ENCODE measurements around the gene SLC39A11. TPM values are rescaled to one million over a fixed set of nuclear protein-coding genes. Genes with fewer than 3 reads are reported as not detected.

SLC39A11 gene
- total RNA-seq, 3 donors from 2014 or later: 31.6 to 71.6 (median 51.6) TPM

DNA sequence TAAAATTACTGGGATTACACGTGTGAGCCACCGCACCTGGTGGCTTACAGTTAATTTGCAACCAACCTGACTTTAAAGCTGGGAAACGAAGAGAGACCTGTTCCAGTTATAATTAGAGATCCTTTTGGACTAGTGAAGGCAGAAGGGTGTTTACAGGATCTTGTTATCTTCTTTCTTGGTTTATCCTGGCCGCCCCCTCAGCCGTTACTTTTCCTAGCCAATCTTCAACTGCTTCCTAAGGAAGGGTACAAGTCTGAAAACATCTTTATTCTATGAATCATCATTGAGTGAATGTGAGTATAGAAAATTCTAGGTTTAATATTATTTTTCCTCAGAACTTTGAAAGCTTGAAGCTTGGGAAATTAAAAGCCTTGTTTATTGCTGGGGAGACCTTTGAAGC lies 286.5 kb downstream of the SLC39A11 start:
- H3K36me3 ChIP-seq (ENCODE audit: low read depth): no peaks in the 10 kb centered on the region
- peaks cover 4% of the 10 kb centered on the region for H3K4me1 ChIP-seq (ENCODE audit: low read depth)
- H3K4me3 ChIP-seq: no peak overlapping the region
- intact Hi-C loops (cut with DNase I, micrococcal nuclease): no loop called here
- no peak for ATAC-seq
- TF ChIP-seq, protein P1, sequence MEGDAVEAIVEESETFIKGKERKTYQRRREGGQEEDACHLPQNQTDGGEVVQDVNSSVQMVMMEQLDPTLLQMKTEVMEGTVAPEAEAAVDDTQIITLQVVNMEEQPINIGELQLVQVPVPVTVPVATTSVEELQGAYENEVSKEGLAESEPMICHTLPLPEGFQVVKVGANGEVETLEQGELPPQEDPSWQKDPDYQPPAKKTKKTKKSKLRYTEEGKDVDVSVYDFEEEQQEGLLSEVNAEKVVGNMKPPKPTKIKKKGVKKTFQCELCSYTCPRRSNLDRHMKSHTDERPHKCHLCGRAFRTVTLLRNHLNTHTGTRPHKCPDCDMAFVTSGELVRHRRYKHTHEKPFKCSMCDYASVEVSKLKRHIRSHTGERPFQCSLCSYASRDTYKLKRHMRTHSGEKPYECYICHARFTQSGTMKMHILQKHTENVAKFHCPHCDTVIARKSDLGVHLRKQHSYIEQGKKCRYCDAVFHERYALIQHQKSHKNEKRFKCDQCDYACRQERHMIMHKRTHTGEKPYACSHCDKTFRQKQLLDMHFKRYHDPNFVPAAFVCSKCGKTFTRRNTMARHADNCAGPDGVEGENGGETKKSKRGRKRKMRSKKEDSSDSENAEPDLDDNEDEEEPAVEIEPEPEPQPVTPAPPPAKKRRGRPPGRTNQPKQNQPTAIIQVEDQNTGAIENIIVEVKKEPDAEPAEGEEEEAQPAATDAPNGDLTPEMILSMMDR (IDR thresholded peaks at IDR 0.05): no peak
- peaks cover 3% of the 10 kb centered on the region for H3K9me3 ChIP-seq
- DNase-seq: no peak

DNA sequence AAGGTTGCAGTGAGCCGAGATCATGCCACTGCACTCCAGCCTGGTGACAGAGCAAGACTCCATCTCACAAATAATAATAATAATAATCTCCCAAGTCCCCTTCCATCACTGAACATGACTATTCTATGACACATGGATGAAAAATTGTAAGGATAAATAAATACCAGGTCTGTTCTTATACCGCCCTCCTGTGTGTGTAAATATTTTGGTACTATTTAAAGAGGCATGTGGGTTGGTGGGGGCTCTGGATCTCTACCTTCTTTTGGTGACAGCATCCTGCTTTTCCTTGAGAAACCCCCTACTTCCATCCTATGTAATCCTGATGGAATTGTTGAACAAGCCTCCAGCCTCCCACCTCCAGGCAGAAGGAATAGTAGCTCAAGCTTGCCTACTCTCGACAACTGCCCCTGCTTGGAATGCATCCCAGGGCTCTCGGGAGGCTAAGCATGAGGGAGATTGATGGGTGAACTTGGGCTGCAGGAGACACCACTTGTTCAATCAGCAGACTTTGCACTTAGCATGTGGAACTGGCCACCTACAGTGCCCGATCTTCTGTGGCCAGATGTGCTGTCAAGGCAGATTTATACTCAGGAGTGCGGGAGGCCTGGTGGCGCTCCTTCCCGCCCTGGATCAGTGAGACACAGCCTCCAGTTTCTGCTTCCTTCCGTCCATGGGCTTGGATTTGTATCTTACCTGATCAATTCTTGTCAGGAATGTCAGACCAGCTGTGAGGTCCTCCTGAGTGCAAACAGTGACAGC lies 287.4 kb downstream of the SLC39A11 start:
- intact Hi-C loops (cut with DNase I, micrococcal nuclease): no loop called here
- H3K36me3 ChIP-seq (ENCODE audit: low read depth): no peaks in the 10 kb centered on the region
- DNase-seq (no peak), ATAC-seq (no peak)
- H3K9me3 ChIP-seq: peaks cover 4% of the 10 kb centered on the region
- no peak overlapping the region for H3K4me3 ChIP-seq
- TF ChIP-seq, protein P1 (IDR thresholded peaks at IDR 0.05): no peak
- peaks cover 4% of the 10 kb centered on the region for H3K4me1 ChIP-seq (ENCODE audit: low read depth)

DNA sequence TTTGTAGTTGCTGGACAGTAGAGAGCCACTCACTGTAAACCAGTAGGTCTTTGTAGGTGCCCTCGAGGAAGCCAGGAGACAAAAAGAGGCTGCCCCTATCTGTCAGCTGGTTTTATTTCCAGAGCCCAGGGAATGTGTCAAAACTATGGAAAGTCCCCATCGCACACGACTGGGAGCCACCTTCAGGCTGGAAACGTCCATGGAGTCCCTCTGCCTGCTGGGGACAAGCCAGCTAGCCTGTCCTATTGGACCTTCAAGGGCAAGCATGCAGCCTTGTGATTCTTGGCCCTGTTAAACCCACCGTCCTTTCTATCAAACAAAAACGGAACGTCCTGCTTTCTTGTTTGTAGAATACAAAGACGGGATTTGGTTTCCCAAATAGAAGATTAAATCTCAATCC lies 289.8 kb downstream of the SLC39A11 start:
- TF ChIP-seq, protein P1 (IDR thresholded peaks at IDR 0.05): no peak
- Histone ChIP-seq H3K4me1 (ENCODE audit: low read depth) (peaks cover 4% of the 10 kb centered on the region), H3K36me3 (ENCODE audit: low read depth) (no peaks in the 10 kb centered on the region), H3K9me3 (peaks cover 8% of the 10 kb centered on the region), H3K4me3 (no peak overlapping the region)
- intact Hi-C loops (cut with DNase I, micrococcal nuclease): no loop called here
- DNase-seq (no peak), ATAC-seq (no peak)

DNA sequence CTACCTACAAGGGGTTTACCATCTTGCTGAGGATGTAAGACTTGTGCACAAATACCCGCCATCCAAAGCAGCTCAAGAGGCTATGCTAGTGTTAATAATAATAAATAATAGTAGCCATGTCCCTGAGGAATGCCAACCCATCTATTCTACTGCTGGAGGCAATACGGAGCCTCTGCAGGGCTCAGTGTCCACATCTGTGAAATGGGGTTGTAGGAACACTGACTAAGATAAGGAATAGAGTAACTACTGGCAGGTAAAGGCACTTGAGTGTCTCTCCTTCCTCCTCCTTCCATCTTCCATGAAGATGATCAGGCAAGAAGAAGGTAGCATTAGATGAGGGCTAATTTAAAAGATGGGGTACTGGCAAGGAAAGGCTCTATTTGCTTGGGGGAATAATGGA lies 295.3 kb downstream of the SLC39A11 start:
- TF ChIP-seq, protein P1 (IDR thresholded peaks at IDR 0.05): no peak
- Histone ChIP-seq H3K4me1 (ENCODE audit: low read depth) (peaks cover 4% of the 10 kb centered on the region), H3K4me3 (no peak overlapping the region), H3K9me3 (peaks cover 14% of the 10 kb centered on the region), H3K36me3 (ENCODE audit: low read depth) (no peaks in the 10 kb centered on the region)
- ATAC-seq (no peak), DNase-seq (no peak)
- intact Hi-C loops (cut with DNase I, micrococcal nuclease): no loop called here

DNA sequence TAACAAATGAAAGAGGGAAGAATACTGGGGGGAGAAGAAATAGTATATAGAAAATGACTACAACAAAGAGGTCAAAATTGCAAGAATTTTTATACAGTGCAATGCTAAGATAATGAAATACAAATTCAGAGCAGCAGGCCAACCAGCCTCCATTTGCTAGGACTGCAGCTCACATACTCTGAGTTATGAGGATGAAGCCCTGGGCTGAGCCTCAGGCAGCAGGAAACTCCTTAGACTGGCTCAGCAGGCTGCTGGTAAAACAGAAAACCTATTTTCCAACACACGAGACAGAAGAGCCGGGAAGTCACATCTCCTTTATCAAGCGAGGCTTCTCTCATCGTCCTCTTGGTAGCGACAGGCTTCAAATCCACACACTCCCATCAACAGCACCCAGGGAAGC lies 296.5 kb downstream of the SLC39A11 start:
- Histone ChIP-seq H3K4me3 (no peak overlapping the region), H3K4me1 (ENCODE audit: low read depth) (no peaks in the 10 kb centered on the region), H3K9me3 (peaks cover 14% of the 10 kb centered on the region), H3K36me3 (ENCODE audit: low read depth) (no peaks in the 10 kb centered on the region)
- DNase-seq (no peak), ATAC-seq (no peak)
- TF ChIP-seq, protein P1 (IDR thresholded peaks at IDR 0.05): no peak
- intact Hi-C loops (cut with DNase I, micrococcal nuclease): no loop called here
